Neuronal stem cell (in vitro differentiated cells): ENCODE results near the gene DMRTB1.

Experiments used
- DNase-seq: peaks from one replicate; pipeline ENCODE4 v3.0.0-alpha.2; 2013; ENCODE audit warnings: low spot score
- H2AFZ ChIP-seq: one replicate; pipeline ENCODE4 v1.6.1; 2013; ENCODE audit warnings: mild to moderate bottlenecking, low read length, inconsistent platforms
- H2AK5ac ChIP-seq: 2 replicates; pipeline ENCODE4 v1.6.1; 2013; ENCODE audit warnings: low read depth, mild to moderate bottlenecking, inconsistent platforms, low read length, moderate library complexity, mixed read lengths
- H2BK120ac ChIP-seq: 2 replicates; pipeline ENCODE4 v1.6.1; 2013; ENCODE audit warnings: low read depth, mild to moderate bottlenecking, inconsistent platforms, low read length, moderate library complexity, mixed read lengths
- H2BK12ac ChIP-seq: one replicate; pipeline ENCODE4 v1.6.1; 2013; ENCODE audit warnings: low read length, inconsistent platforms
- H2BK15ac ChIP-seq: 2 replicates; pipeline ENCODE4 v1.6.1; 2013; ENCODE audit warnings: mild to moderate bottlenecking, low read length, inconsistent platforms, mixed read lengths
- H2BK5ac ChIP-seq: one replicate; pipeline ENCODE4 v1.6.1; 2013; ENCODE audit warnings: inconsistent platforms, mild to moderate bottlenecking, low read length, moderate library complexity
- H3K14ac ChIP-seq: one replicate; pipeline ENCODE4 v1.6.1; 2013; ENCODE audit warnings: low read length, inconsistent platforms
- H3K18ac ChIP-seq: 2 replicates; pipeline ENCODE4 v1.6.1; 2013; ENCODE audit warnings: low read length, inconsistent platforms
- H3K23ac ChIP-seq: 2 replicates; pipeline ENCODE4 v1.6.1; 2013; ENCODE audit warnings: low read depth, mild to moderate bottlenecking, mixed read lengths, low read length, inconsistent platforms; ENCODE audit not compliant: poor library complexity
- H3K27ac ChIP-seq: replicated peaks from 3 replicates; pipeline ENCODE4 v1.5.1; 2013; ENCODE audit warnings: low read length, inconsistent platforms
- H3K27me3 ChIP-seq, 3 experiments: 2 replicates each; pipeline ENCODE4 v1.6.1; 2013; ENCODE audit warnings: low read length in 3 of 3, mild to moderate bottlenecking in 2 of 3, inconsistent platforms in 1 of 3, low read depth in 1 of 3, mixed read lengths in 1 of 3, moderate library complexity in 1 of 3; ENCODE audit not compliant: control insufficient read depth in 3 of 3, insufficient read depth in 3 of 3
- H3K36me3 ChIP-seq, 2 donors: replicated peaks in 1 of 2; 2 replicates each; pipeline ENCODE4 v1.6.1; 2013; ENCODE audit warnings: low read length in 2 of 2; ENCODE audit not compliant: control insufficient read depth in 2 of 2, insufficient read depth in 2 of 2
- H3K4ac ChIP-seq: 2 replicates; pipeline ENCODE4 v1.6.1; 2013; ENCODE audit warnings: inconsistent platforms, mild to moderate bottlenecking, low read length, moderate library complexity
- H3K4me1 ChIP-seq, 2 donors: 1 replicate in 1 of 2; 2 replicates in 1 of 2; pipeline ENCODE4 v1.6.1; 2013; ENCODE audit warnings: low read length in 2 of 2, low read depth in 1 of 2; ENCODE audit not compliant: control insufficient read depth in 2 of 2, insufficient read depth in 1 of 2
- H3K4me2 ChIP-seq: one replicate; pipeline ENCODE4 v1.6.1; 2013; ENCODE audit warnings: mild to moderate bottlenecking, low read length, inconsistent platforms; ENCODE audit not compliant: insufficient read depth, poor library complexity, severe bottlenecking
- H3K4me3 ChIP-seq, 2 donors: 2 replicates each; pipeline ENCODE4 v1.5.1; 2013; ENCODE audit warnings: low read length in 2 of 2, mild to moderate bottlenecking in 2 of 2, inconsistent platforms in 1 of 2, moderate library complexity in 1 of 2
- H3K79me1 ChIP-seq: one replicate; pipeline ENCODE4 v1.6.1; 2013; ENCODE audit warnings: low read depth, mild to moderate bottlenecking, inconsistent platforms, low read length, moderate library complexity
- H3K9ac ChIP-seq: one replicate; pipeline ENCODE4 v1.6.1; 2013; ENCODE audit warnings: mild to moderate bottlenecking, low read depth, low read length, inconsistent platforms; ENCODE audit not compliant: poor library complexity
- H3K9me3 ChIP-seq, 2 donors: replicated peaks in 1 of 2; 2 replicates each; pipeline versions ENCODE3 to v1.6.1; 2013; ENCODE audit warnings: low read length in 2 of 2, mild to moderate bottlenecking in 2 of 2, inconsistent platforms in 1 of 2, low read depth in 1 of 2, mixed read lengths in 1 of 2, moderate library complexity in 1 of 2; ENCODE audit not compliant: control insufficient read depth in 2 of 2, insufficient read depth in 1 of 2
- H4K8ac ChIP-seq: one replicate; pipeline ENCODE4 v1.6.1; 2013; ENCODE audit warnings: low read depth, mild to moderate bottlenecking, inconsistent platforms, low read length, moderate library complexity
- H4K91ac ChIP-seq: one replicate; pipeline ENCODE4 v1.6.1; 2013; ENCODE audit warnings: low read length, low read depth, mild to moderate bottlenecking, inconsistent platforms; ENCODE audit not compliant: poor library complexity
- WGBS, 2 donors: extraction: QIAGEN DNeasy Blood & Tissue Kit; methylation state at CpG; one replicate each; pipeline ENCODE4 v1.1.7; 2013; ENCODE audit warnings: missing lambda C conversion rate in 2 of 2, mixed read lengths in 1 of 2; ENCODE audit not compliant: insufficient read length in 2 of 2, insufficient replicate concordance in 1 of 2; ENCODE audit errors: extremely low coverage in 2 of 2; 5-methylcytosine and 5-hydroxymethylcytosine counted together

Gene DMRTB1

GRCh38 chr1:53490351-53490750 is 31.2 kb downstream of the DMRTB1 start:
- Histone ChIP-seq H3K79me1 (no peaks in the 10 kb centered on the region), H2BK120ac (no peak overlapping the region), H4K8ac (no peak overlapping the region), H3K14ac (no peak overlapping the region), H3K27me3 (peaks cover 0 to 9% (median 0%) of the 10 kb centered on the region in 3 experiments), H2BK12ac (no peak overlapping the region), H3K18ac (no peak overlapping the region), H2AK5ac (no peak overlapping the region), H3K4ac (no peak overlapping the region), H3K23ac (no peak overlapping the region), H3K4me3 (no peak overlapping the region), H2BK15ac (no peak overlapping the region), H3K4me2 (no peak overlapping the region), H2AFZ (no peak overlapping the region), H3K27ac (no peak overlapping the region), H3K4me1 (peaks cover 0 to 2% of the 10 kb centered on the region in 2 donors), H3K9me3 (peaks cover 0 to 2% of the 10 kb centered on the region in 2 donors), H3K36me3 (no peaks in the 10 kb centered on the region), H2BK5ac (no peak overlapping the region), H3K9ac (no peak overlapping the region), H4K91ac (no peak overlapping the region)
- no peak for DNase-seq
- no CpG with 5 or more reads among the region's 3 CpGs for WGBS, 2 donors

GRCh38 chr1:53495633-53496345 is 36.6 kb downstream of the DMRTB1 start:
- Histone ChIP-seq H3K4me1 (peaks cover 0 to 2% of the 10 kb centered on the region in 2 donors), H2BK5ac (no peak overlapping the region), H2BK120ac (no peak overlapping the region), H3K4ac (no peak overlapping the region), H3K27me3 (no peaks in the 10 kb centered on the region), H3K9ac (no peak overlapping the region), H3K36me3 (no peaks in the 10 kb centered on the region), H3K79me1 (no peaks in the 10 kb centered on the region), H2AK5ac (no peak overlapping the region), H3K4me3 (no peak overlapping the region), H2AFZ (no peak overlapping the region), H3K14ac (no peak overlapping the region), H3K18ac (peak overlapping the region; percentile 59), H4K8ac (no peak overlapping the region), H2BK12ac (no peak overlapping the region), H3K23ac (no peak overlapping the region), H3K9me3 (peaks cover 0 to 2% of the 10 kb centered on the region in 2 donors), H3K4me2 (no peak overlapping the region), H4K91ac (no peak overlapping the region), H3K27ac (no peak overlapping the region), H2BK15ac (peak overlapping the region; percentile 38)
- no peak for DNase-seq
- WGBS, 2 donors, result no CpG with 5 or more reads among the region's 8 CpGs

- no peak overlapping the region for H2BK12ac ChIP-seq
- H3K4me3 ChIP-seq, result no peak overlapping the region
- H4K91ac ChIP-seq, result peak overlapping the region; percentile 65
- H3K79me1 ChIP-seq, result no peaks in the 10 kb centered on the region
- H3K27me3 ChIP-seq, result no peaks in the 10 kb centered on the region
- peak overlapping the region; percentile 84 for H3K4ac ChIP-seq
- no peak overlapping the region for H2BK5ac ChIP-seq
- peak overlapping the region; percentile 63 for H2AK5ac ChIP-seq
- no CpG with 5 or more reads among the region's 9 CpGs for WGBS, 2 donors
- no peak overlapping the region for H3K9ac ChIP-seq
- H3K23ac ChIP-seq, result no peak overlapping the region
- H4K8ac ChIP-seq, result no peak overlapping the region
- H3K27ac ChIP-seq, result no peak overlapping the region
- H2BK120ac ChIP-seq, result peak overlapping the region; percentile 58
- DNase-seq, result no peak
- H3K18ac ChIP-seq, result peak overlapping the region; percentile 71
- H3K9me3 ChIP-seq, result no peaks in the 10 kb centered on the region
- H2BK15ac ChIP-seq, result no peak overlapping the region
- peak overlapping the region; percentile 97 for H3K14ac ChIP-seq
- H3K36me3 ChIP-seq, result no peaks in the 10 kb centered on the region
- H2AFZ ChIP-seq, result no peak overlapping the region
- H3K4me2 ChIP-seq, result no peak overlapping the region
- H3K4me1 ChIP-seq, result peaks cover 10 to 20% of the 10 kb centered on the region in 2 donors
Measured at GRCh38 chr1:53498555-53499131, 39.4 kb downstream of the DMRTB1 start.
